ENCODE data around the gene KRTAP10-4. TPM values are rescaled to one million over a fixed set of nuclear protein-coding genes. Genes with fewer than 3 reads are reported as not detected.

Gene KRTAP10-4
- total and polyA plus RNA-seq, 2 of the 4 experiments (the other 2 are of a cell fraction), result not detected

GRCh38 chr21:44550807-44551206 is 22.7 kb upstream of the KRTAP10-4 start:
- Histone ChIP-seq H3K4me3 (ENCODE audit: insufficient read depth, low read depth, low read length) (no peak overlapping the region), H3K14ac (replicated peaks; ENCODE audit: low read depth, low read length) (no peak overlapping the region), H3K9me3 (ENCODE audit: control insufficient read depth, insufficient read depth, low read length) (peaks cover 2% of the 10 kb centered on the region; the same call in 1 of the 2 replicates), H2AK9ac (replicated peaks; ENCODE audit: low read depth, low read length, poor library complexity) (no peak overlapping the region), H2AFZ (replicated peaks; ENCODE audit: low read length, poor library complexity) (no peak overlapping the region), H3K36me3 (ENCODE audit: control insufficient read depth, insufficient read depth, low read length) (no peaks in the 10 kb centered on the region), H3K4ac (ENCODE audit: low read depth, low read length) (no peak overlapping the region), H3K9me1 (ENCODE audit: insufficient read depth, low read length) (no peaks in the 10 kb centered on the region), H3K4me1 (ENCODE audit: control insufficient read depth, insufficient read depth, low read length) (no peaks in the 10 kb centered on the region), H3K56ac (ENCODE audit: extremely low read depth, insufficient read depth, low read length) (no peak overlapping the region), H4K5ac (ENCODE audit: low read depth, low read length) (no peak overlapping the region), H3K18ac (ENCODE audit: low read depth, low read length) (no peak overlapping the region), H2BK15ac (ENCODE audit: low read depth, low read length) (no peak overlapping the region), H2AK5ac (ENCODE audit: low read depth, low read length) (no peak overlapping the region), H3K9ac (ENCODE audit: low read depth, low read length) (no peak overlapping the region), H3K23ac (ENCODE audit: low read depth, low read length) (no peak overlapping the region), H3K79me1 (ENCODE audit: low read depth in 1 of 2, low read length in 2 of 2) (no peaks in the 10 kb centered on the region), H4K91ac (ENCODE audit: insufficient read depth, low read depth, low read length) (no peak overlapping the region), H2BK5ac (ENCODE audit: low read depth, low read length, poor library complexity, severe bottlenecking) (no peak overlapping the region), H3K27me3 (ENCODE audit: control insufficient read depth, insufficient read depth, low read length) (peaks cover 14% of the 10 kb centered on the region), H4K20me1 (ENCODE audit: insufficient read depth, low read length) (no peaks in the 10 kb centered on the region), H4K8ac (ENCODE audit: low read depth in 2 of 2, low read length in 2 of 2) (no peak overlapping the region), H2BK120ac (ENCODE audit: low read depth, low read length) (no peak overlapping the region), H3K27ac (ENCODE audit: insufficient read depth, low read length) (no peak overlapping the region), H3K4me2 (ENCODE audit: low read depth, low read length) (no peak overlapping the region), H2BK20ac (ENCODE audit: low read depth, low read length) (no peak overlapping the region)
- in situ Hi-C loops (cut with MboI; ENCODE audit: low sequenced_read_pairs), result no loop called here
- intact Hi-C loops (cut with micrococcal nuclease), result no loop called here
- 57% methylated on average over 9 of the region's 10 CpGs; no CpG with 5 or more reads in 1 of the 2 experiments for WGBS, 2 experiments (ENCODE audit: extremely low coverage in 2 of 2, insufficient read length in 1 of 2)
- TF ChIP-seq ELK1 (IDR thresholded peaks at IDR 0.05; ENCODE audit: borderline replicate concordance, low read depth, low read length) (no peak), MAZ (IDR thresholded peaks at IDR 0.05; ENCODE audit: borderline replicate concordance, low read depth, low read length) (no peak), BHLHE40 (IDR thresholded peaks at IDR 0.05; ENCODE audit: low read depth, low read length) (no peak), MAFK (IDR thresholded peaks at IDR 0.05; ENCODE audit: low read depth, low read length) (no peak), RFX5 (IDR thresholded peaks at IDR 0.05; ENCODE audit: low read depth, low read length) (no peak), USF2 (IDR thresholded peaks at IDR 0.05; ENCODE audit: low read depth, low read length) (no peak), CEBPB (IDR thresholded peaks at IDR 0.05; ENCODE audit: low read depth, low read length) (no peak), CTCF (conservative IDR thresholded peaks at IDR 0.05; ENCODE audit: low read depth, low read length) (no peak)
- dilution Hi-C loops (cut with HindIII; ENCODE audit: low sequenced_read_pairs, unreplicated experiment), result no loop called here
- DNase-seq (no peak), ATAC-seq (ENCODE audit: low read depth) (no peak)
- BruUV-seq (replicated peaks), result no TSS peak
- ChIA-PET CTCF (no interaction called here), POLR2A (ENCODE audit: unreplicated experiment) (no interaction called here)

Data from IMR-90 (cell line).